A549 (cell line): ENCODE data around the gene LRRC4C.

Experiments used
- BHLHE40 ChIP-seq: IDR thresholded peaks from 2 replicates; pipeline ENCODE4 v1.6.1; 2012; ENCODE audit warnings: low read depth, low read length, inconsistent platforms
- ESRRA ChIP-seq: fragments of 150-350 bp; IDR thresholded peaks from 2 replicates; pipeline ENCODE4 v1.6.1; 2014; ENCODE audit warnings: mild to moderate bottlenecking, low read length, borderline replicate concordance

DNA sequence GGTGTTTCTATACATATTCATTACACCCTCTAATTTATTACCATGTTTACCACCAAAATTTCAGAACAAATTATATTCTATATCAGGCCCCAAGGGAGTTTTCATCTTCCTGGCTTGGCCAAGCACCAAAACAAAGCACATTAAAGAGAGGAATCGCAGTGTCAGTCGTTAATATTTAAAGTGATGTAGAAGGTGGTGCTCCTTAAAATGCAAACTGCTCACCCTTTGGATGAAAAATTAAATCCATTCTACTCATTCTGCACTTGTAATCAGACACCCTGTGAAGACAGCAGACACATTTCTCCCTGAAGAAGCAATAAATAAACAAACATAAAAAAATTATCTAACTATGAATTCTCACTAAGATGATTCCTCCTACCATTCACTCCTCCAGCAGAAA is 113.4 kb downstream of the LRRC4C start:
- TF ChIP-seq BHLHE40 (no peak), ESRRA (no peak)
